Neural cell (in vitro differentiated cells): ENCODE results near the gene ILF2.

Experiments used
- CTCF ChIP-seq: fragments of 450-650 bp; IDR thresholded peaks from 2 replicates; pipeline ENCODE4 v1.5.1; 2014; ENCODE audit warnings: antibody characterized with exemption, mild to moderate bottlenecking, moderate library complexity; ENCODE audit not compliant: poor library complexity, severe bottlenecking
- EP300 ChIP-seq: fragments of 450-650 bp; conservative IDR thresholded peaks from 2 replicates; pipeline ENCODE4 v1.6.1; 2014; ENCODE audit warnings: antibody characterized with exemption, mild to moderate bottlenecking, moderate library complexity; ENCODE audit not compliant: poor library complexity, severe bottlenecking
- EZH2 ChIP-seq: fragments of 200-600, 300-800 bp; shearing (Covaris generic), sonication (generic); IDR thresholded peaks from 2 replicates; pipeline ENCODE4 v1.6.1; 2014; ENCODE audit warnings: antibody characterized with exemption, low read length, borderline replicate concordance, mild to moderate bottlenecking; ENCODE audit not compliant: insufficient read depth, poor library complexity, severe bottlenecking
- MXI1 ChIP-seq: fragments of 450-650 bp; conservative IDR thresholded peaks from 2 replicates; pipeline ENCODE4 v1.6.1; 2014; ENCODE audit warnings: antibody characterized with exemption, mild to moderate bottlenecking; ENCODE audit not compliant: poor library complexity, severe bottlenecking
- POLR2AphosphoS5 ChIP-seq: IDR thresholded peaks from 2 replicates; pipeline ENCODE4 v1.6.1; 2012
- RAD21 ChIP-seq: fragments of 450-650 bp; conservative IDR thresholded peaks from 2 replicates; pipeline ENCODE4 v1.6.1; 2014; ENCODE audit warnings: antibody characterized with exemption, mild to moderate bottlenecking, moderate library complexity
- REST ChIP-seq: IDR thresholded peaks from 2 replicates; pipeline ENCODE4 v1.6.1; 2012; ENCODE audit warnings: borderline replicate concordance
- SMC3 ChIP-seq: fragments of 450-650 bp; conservative IDR thresholded peaks from 2 replicates; pipeline ENCODE4 v1.6.1; 2014; ENCODE audit warnings: antibody characterized with exemption, mild to moderate bottlenecking, moderate library complexity; ENCODE audit not compliant: poor library complexity

- TF ChIP-seq CTCF (peak; percentile 56), EP300 (no peak), EZH2 (no peak), SMC3 (no peak), POLR2AphosphoS5 (no peak), REST (no peak), RAD21 (no peak), MXI1 (no peak)
These were observed 8.7 kb upstream of the ILF2 start for GRCh38 chr1:153679337-153680119.
